Liver (tissue), 3 donors: ENCODE data around the gene MYMK.

Experiments used
- CTCF ChIP-seq: fragments of 150-350 bp; IDR thresholded peaks from 2 replicates; pipeline ENCODE4 v1.5.1; 2017; ENCODE audit warnings: improper control_type of control experiment, low read depth, low read length; ENCODE audit not compliant: missing input control
- EGR1 ChIP-seq, 2 donors: IDR thresholded peaks; 2 replicates each; pipeline ENCODE4 v1.6.1; 2016 to 2018; ENCODE audit warnings: antibody characterized with exemption in 2 of 2, low read depth in 2 of 2
- HNF4A ChIP-seq, 2 donors: conservative IDR thresholded peaks; 2 replicates each; pipeline ENCODE4 v1.6.1; 2016; ENCODE audit warnings: antibody characterized with exemption in 2 of 2, mild to moderate bottlenecking in 2 of 2
- REST ChIP-seq: IDR thresholded peaks from 2 replicates; pipeline ENCODE4 v1.6.1; 2016; ENCODE audit warnings: antibody characterized with exemption, mild to moderate bottlenecking
- TAF1 ChIP-seq: conservative IDR thresholded peaks from 2 replicates; pipeline ENCODE4 v1.6.1; 2016; ENCODE audit warnings: antibody characterized with exemption, mild to moderate bottlenecking
- TF ChIP-seq, protein P1 (sequence below): IDR thresholded peaks from 2 replicates; pipeline ENCODE4 v1.6.1; 2016; ENCODE audit warnings: antibody characterized with exemption
- donor health status: healthy.
- donor health status: healthy.

DNA sequence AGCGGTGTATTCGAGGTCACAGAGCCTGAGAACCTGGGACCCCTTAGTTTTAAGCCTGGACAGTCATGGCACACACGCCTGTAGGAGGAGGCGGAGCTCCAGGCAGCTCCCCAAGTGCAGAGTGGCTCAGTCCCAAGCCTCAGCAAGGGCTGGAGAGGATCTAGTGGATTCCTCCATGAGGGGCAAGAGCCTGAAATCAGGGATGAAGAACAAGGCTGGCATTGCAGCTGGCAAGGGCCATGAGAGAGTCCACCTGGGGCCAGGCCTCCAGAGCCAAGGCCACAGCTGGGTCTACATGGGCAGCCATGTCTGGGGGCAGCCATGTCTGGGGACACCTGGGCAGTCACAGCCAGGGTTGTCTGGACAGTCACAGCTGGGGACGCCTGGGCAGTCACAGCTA is 31.6 kb upstream of the MYMK start:
- no peak for TF ChIP-seq EGR1 (IDR thresholded peaks at IDR 0.05; ENCODE audit: low read depth in 2 of 2)
- TF ChIP-seq REST = no peak
- no peak for TF ChIP-seq TAF1
- no peak for TF ChIP-seq CTCF
- TF ChIP-seq, protein P1, sequence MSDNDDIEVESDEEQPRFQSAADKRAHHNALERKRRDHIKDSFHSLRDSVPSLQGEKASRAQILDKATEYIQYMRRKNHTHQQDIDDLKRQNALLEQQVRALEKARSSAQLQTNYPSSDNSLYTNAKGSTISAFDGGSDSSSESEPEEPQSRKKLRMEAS = no peak
- TF ChIP-seq HNF4A (conservative IDR thresholded peaks at IDR 0.05) = no peak
